Measurements from ENCODE around the gene C11orf98. TPM values are rescaled to one million over a fixed set of nuclear protein-coding genes. Genes with fewer than 3 reads are reported as not detected.
"Not testable (repeated sequence)": the region's sequence is repeated elsewhere in the genome, so short reads cannot be mapped to it uniquely, and the experiment has no call there.

Gene C11orf98
- total RNA-seq, 6 donors from 2014 or later, result 16.8 to 42.0 (median 30.6) TPM

- Histone ChIP-seq H3K36me3 (peaks cover 0 to 6% (median 2%) of the 10 kb centered on the region in 4 donors), H3K4me3 (no peak overlapping the region), H3K9me3 (no peaks in the 10 kb centered on the region), H3K27me3 (no peaks in the 10 kb centered on the region), H3K27ac (no peak overlapping the region), H3K4me1 (peaks cover 5 to 9% (median 7%) of the 10 kb centered on the region in 4 donors)
- ATAC-seq (ENCODE audit: low FRiP score in 2 of 2) (no peak), DNase-seq (no peak)
- no peak for TF ChIP-seq POLR2A (IDR thresholded peaks at IDR 0.05)
- 51 to 55% methylated on average over 5 of the region's 5 CpGs for WGBS, 2 donors
Measured at GRCh38 chr11:62656796-62657429, 8.1 kb downstream of the C11orf98 start.

- Histone ChIP-seq H3K4me1 (peaks cover 11 to 25% (median 15%) of the 10 kb centered on the region in 4 donors), H3K4me3 (no peak overlapping the region), H3K27me3 (no peaks in the 10 kb centered on the region), H3K36me3 (peaks cover 0 to 10% (median 6%) of the 10 kb centered on the region in 4 donors), H3K27ac (no peak overlapping the region), H3K9me3 (no peaks in the 10 kb centered on the region)
- DNase-seq (no peak), ATAC-seq (ENCODE audit: low FRiP score in 2 of 2) (no peak)
- no peak for TF ChIP-seq POLR2AphosphoS5 (IDR thresholded peaks at IDR 0.05)
- TF ChIP-seq EP300 (IDR thresholded peaks at IDR 0.05), result no peak
- WGBS, 2 donors, result 88 to 91% methylated on average over 11 of the region's 11 CpGs
Measured at GRCh38 chr11:62654297-62654696, 10.7 kb downstream of the C11orf98 start.

GRCh38 chr11:62652161-62653006, 12.6 kb downstream of the C11orf98 start:
- Histone ChIP-seq H3K9me3 (no peaks in the 10 kb centered on the region), H3K4me1 (peaks cover 12 to 32% (median 17%) of the 10 kb centered on the region in 4 donors), H3K27me3 (no peaks in the 10 kb centered on the region), H3K4me3 (peak overlapping the region; percentile 79 to 97 (median 90)), H3K36me3 (peaks cover 0 to 26% (median 21%) of the 10 kb centered on the region in 4 donors), H3K27ac (peak overlapping the region; percentile 88 to 97 (median 95))
- no peak for DNase-seq
- 31 to 56% methylated on average over 10 to 16 of the region's 16 CpGs for WGBS, 2 donors
- no peak for ATAC-seq (ENCODE audit: low FRiP score in 2 of 2)
- TF ChIP-seq POLR2A (IDR thresholded peaks at IDR 0.05), result no peak
- no peak for TF ChIP-seq CTCF (IDR thresholded peaks at IDR 0.05)
- no peak for TF ChIP-seq POLR2AphosphoS5 (IDR thresholded peaks at IDR 0.05)
- no peak for TF ChIP-seq EP300 (IDR thresholded peaks at IDR 0.05)

- peaks cover 0 to 27% (median 21%) of the 10 kb centered on the region in 4 donors for H3K36me3 ChIP-seq
- DNase-seq; H3K9me3 ChIP-seq; H3K27ac ChIP-seq; H3K4me3 ChIP-seq; H3K27me3 ChIP-seq; ATAC-seq (ENCODE audit: low FRiP score in 2 of 2): not testable (repeated sequence)
- H3K4me1 ChIP-seq, result peaks cover 24 to 48% (median 28%) of the 10 kb centered on the region in 4 donors
- 95 to 97% methylated on average over 12 of the region's 12 CpGs for WGBS, 2 donors
Measured at GRCh38 chr11:62650283-62650682, 14.7 kb downstream of the C11orf98 start.

GRCh38 chr11:62649486-62649885, 15.5 kb downstream of the C11orf98 start:
- Histone ChIP-seq H3K27me3 (no peaks in the 10 kb centered on the region), H3K27ac (no peak overlapping the region), H3K4me1 (peaks cover 29 to 56% (median 34%) of the 10 kb centered on the region in 4 donors), H3K9me3 (no peaks in the 10 kb centered on the region), H3K4me3 (no peak overlapping the region), H3K36me3 (peaks cover 0 to 28% (median 21%) of the 10 kb centered on the region in 4 donors)
- ATAC-seq (ENCODE audit: low FRiP score in 2 of 2), result no peak
- no peak for DNase-seq
- WGBS, 2 donors, result 92 to 95% methylated on average over 9 to 10 of the region's 11 CpGs
- TF ChIP-seq CTCF (IDR thresholded peaks at IDR 0.05) (no peak), EP300 (IDR thresholded peaks at IDR 0.05) (no peak), POLR2AphosphoS5 (IDR thresholded peaks at IDR 0.05) (no peak)

- DNase-seq (no peak), ATAC-seq (ENCODE audit: low FRiP score in 2 of 2) (no peak)
- no peaks in the 10 kb centered on the region for H3K9me3 ChIP-seq
- H3K4me1 ChIP-seq, result peaks cover 29 to 57% (median 34%) of the 10 kb centered on the region in 4 donors
- H3K27me3 ChIP-seq, result no peaks in the 10 kb centered on the region
- no peak overlapping the region for H3K4me3 ChIP-seq
- no peak overlapping the region for H3K27ac ChIP-seq
- WGBS, 2 donors, result 95 to 98% methylated on average over 10 to 11 of the region's 11 CpGs
- H3K36me3 ChIP-seq, result peaks cover 0 to 34% (median 24%) of the 10 kb centered on the region in 4 donors
- TF ChIP-seq POLR2AphosphoS5 (IDR thresholded peaks at IDR 0.05) (no peak), POLR2A (IDR thresholded peaks at IDR 0.05) (no peak), CTCF (IDR thresholded peaks at IDR 0.05) (no peak), EP300 (IDR thresholded peaks at IDR 0.05) (no peak)
Measured at GRCh38 chr11:62648967-62649364, 16.0 kb downstream of the C11orf98 start.
